Brain microvascular endothelial cell (primary cell): ENCODE data around the gene CALN1.

ENCODE experiments used
- DNase-seq: peaks from one replicate; pipeline ENCODE4 v3.0.0-alpha.2; 2020
- H3K27ac ChIP-seq: fragments of 250-450 bp; sonication (Bioruptor Pico); 2 replicates; pipeline ENCODE4 v1.5.1; 2020; ENCODE audit warnings: mild to moderate bottlenecking, moderate library complexity
- H3K27me3 ChIP-seq: fragments of 250-450 bp; sonication (Bioruptor Pico); replicated peaks from 2 replicates; pipeline ENCODE4 v1.5.1; 2020; ENCODE audit warnings: mild to moderate bottlenecking
- H3K36me3 ChIP-seq: fragments of 250-450 bp; sonication (Bioruptor Pico); replicated peaks from 2 replicates; pipeline ENCODE4 v1.5.1; 2020; ENCODE audit warnings: mild to moderate bottlenecking
- H3K4me3 ChIP-seq: 2 replicates; pipeline ENCODE4 v1.5.1; 2011; ENCODE audit warnings: low read depth, mild to moderate bottlenecking, control low read depth, low read length, moderate library complexity
- in situ Hi-C: cut with HindIII; loops from 2 replicates; pipeline ENCODE4 v1.10.0; 2017; ENCODE audit warnings: low sequenced_read_pairs, low pct_ligation_motif_present
- TF ChIP-seq, protein P1 (sequence below): IDR thresholded peaks from 2 replicates; pipeline ENCODE4 v1.5.1; 2011; ENCODE audit warnings: low read depth, mild to moderate bottlenecking, moderate library complexity, low read length, control low read depth, inconsistent platforms; ENCODE audit errors: missing control alignments

The CALN1 gene

DNA sequence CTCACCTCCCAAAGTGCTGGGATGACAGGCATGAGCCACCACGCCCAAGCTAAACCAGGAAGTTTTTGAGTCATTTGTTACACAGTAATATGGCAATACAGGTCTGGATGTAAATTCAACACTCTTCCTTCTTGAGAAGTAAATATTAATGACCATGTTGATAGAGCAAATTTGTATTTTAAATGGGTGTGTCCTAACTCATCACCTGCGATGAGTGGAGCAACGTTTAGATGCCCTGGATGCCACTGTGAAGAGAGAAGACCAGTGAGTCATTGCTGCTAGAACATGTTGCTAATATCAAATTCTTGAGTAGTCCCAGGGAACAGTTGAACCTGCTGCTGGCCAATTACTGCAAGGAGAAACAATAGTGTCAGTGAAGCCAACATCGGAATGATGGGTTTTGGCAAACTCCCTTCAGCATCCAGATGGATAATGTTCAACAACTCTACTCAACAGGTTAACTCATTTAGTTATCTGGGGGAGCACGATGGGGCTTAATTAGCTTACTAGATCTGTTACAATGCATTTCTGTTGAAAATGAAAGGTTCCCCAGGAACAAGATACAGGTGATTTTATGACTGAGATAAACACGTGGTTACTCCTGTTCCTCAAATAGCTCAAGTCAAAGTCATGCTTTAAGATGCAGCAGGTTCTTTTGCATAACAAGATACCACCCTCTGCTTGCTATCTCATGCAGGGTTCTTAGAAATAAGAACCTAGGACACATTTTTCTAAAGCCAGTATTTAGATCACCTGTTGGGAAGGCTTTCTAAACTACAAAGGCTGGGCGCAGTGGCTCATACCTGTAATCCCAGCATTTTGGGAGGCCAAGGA is 146.8 kb downstream of the CALN1 start:
- no peak for DNase-seq
- Histone ChIP-seq H3K4me3 (no peak overlapping the region), H3K27me3 (no peaks in the 10 kb centered on the region), H3K36me3 (no peaks in the 10 kb centered on the region), H3K27ac (no peak overlapping the region)
- in situ Hi-C loops: no loop called here
- TF ChIP-seq, protein P1, sequence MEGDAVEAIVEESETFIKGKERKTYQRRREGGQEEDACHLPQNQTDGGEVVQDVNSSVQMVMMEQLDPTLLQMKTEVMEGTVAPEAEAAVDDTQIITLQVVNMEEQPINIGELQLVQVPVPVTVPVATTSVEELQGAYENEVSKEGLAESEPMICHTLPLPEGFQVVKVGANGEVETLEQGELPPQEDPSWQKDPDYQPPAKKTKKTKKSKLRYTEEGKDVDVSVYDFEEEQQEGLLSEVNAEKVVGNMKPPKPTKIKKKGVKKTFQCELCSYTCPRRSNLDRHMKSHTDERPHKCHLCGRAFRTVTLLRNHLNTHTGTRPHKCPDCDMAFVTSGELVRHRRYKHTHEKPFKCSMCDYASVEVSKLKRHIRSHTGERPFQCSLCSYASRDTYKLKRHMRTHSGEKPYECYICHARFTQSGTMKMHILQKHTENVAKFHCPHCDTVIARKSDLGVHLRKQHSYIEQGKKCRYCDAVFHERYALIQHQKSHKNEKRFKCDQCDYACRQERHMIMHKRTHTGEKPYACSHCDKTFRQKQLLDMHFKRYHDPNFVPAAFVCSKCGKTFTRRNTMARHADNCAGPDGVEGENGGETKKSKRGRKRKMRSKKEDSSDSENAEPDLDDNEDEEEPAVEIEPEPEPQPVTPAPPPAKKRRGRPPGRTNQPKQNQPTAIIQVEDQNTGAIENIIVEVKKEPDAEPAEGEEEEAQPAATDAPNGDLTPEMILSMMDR: no peak

DNA sequence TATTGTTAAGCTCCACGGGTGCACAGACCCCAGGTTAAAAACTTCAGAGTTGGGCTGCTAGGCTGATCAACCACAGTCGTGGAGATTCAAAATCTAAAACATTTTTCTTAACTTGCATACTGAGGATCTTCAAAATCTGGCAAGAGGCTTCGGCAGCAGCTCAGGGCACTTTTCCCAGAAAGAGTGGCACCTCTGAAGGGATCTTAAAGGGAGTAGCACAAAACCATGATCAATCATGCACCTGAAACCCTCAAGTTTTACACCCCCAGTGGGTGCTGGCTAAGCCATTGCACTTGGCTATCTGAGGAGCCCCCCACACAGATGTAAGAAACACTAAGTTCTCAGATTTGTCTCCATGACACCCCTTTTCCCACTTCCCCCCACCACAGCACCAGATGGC is 151.7 kb downstream of the CALN1 start:
- Histone ChIP-seq H3K27ac (no peak overlapping the region), H3K36me3 (no peaks in the 10 kb centered on the region), H3K4me3 (no peak overlapping the region), H3K27me3 (no peaks in the 10 kb centered on the region)
- TF ChIP-seq, protein P1: no peak
- in situ Hi-C loops: no loop called here
- DNase-seq: no peak

DNA sequence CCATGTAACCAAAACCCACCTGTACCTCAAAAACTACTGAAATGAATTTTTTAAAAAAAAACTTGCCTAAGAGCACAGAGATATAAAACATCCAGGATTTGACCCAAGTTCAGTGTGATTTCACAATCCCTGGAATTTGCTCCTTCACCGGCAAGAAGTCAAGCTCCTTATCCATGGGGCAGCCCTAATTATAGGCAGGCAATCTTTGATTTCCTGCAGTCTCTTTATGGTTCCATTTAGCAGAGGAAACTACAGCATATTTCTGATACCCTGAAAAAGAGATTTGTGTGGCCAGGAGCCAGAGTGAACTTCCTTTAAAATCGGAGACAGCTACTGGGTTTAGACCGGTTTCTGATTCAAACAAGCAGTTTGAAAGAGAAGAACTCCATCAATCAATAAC is 154.1 kb downstream of the CALN1 start:
- TF ChIP-seq, protein P1: no peak
- DNase-seq: no peak

DNA sequence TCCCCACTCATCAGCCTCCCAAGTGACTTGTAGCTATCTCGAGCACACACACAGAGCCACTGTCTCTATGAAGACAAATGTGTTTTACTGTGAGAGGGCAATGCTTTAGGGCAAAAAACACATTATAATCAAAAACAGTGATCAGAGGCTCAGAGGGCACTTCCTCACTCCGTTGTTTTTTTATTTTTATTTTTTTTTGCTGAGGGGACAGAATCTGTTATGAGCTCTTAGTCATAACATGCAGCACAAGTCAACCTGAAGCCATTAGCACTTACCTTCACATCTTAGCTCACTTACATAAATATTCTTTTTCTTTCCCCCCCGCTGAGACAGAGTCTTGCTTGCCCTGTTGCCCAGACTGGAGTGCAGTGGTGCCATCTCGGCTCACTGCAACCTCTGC is 157.7 kb downstream of the CALN1 start:
- DNase-seq: no peak
- Histone ChIP-seq H3K36me3 (no peaks in the 10 kb centered on the region), H3K27ac (no peak overlapping the region), H3K4me3 (no peak overlapping the region), H3K27me3 (no peaks in the 10 kb centered on the region)
- TF ChIP-seq, protein P1: no peak
- in situ Hi-C loops: no loop called here

More for the DNA sequence above, 154.1 kb downstream of the CALN1 start:
- Histone ChIP-seq H3K4me3 (no peak overlapping the region), H3K27ac (no peak overlapping the region), H3K36me3 (no peaks in the 10 kb centered on the region), H3K27me3 (no peaks in the 10 kb centered on the region)
- in situ Hi-C loops: no loop called here

DNA sequence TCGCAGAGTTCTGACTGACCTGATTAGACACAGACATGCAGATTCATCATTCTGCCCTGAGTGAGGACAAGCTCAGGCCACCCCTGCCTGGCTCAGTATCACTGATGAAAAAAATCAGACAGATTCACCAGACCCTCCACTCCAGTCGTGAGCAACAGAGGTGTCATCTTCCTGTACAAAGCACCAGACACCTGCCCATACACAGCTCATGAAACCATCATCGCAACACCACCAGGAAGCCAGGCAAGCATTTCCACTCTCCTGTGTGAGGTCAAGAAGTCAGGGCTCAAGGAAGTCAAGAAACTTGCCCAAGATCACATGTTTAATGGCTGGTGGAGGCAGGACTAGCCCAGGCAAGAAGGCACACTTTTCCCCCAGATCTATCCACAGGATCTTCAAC is 163.0 kb downstream of the CALN1 start:
- no peak overlapping the region for H3K27ac ChIP-seq
- TF ChIP-seq, protein P1: no peak
- no peak for DNase-seq
- in situ Hi-C loops: no loop called here
- H3K27me3 ChIP-seq: no peaks in the 10 kb centered on the region
- no peak overlapping the region for H3K4me3 ChIP-seq
- no peaks in the 10 kb centered on the region for H3K36me3 ChIP-seq
